GM19467 (cell line): ENCODE measurements around the gene PGAP6.
"Not testable (repeated sequence)": the region's sequence is repeated elsewhere in the genome, so short reads cannot be mapped to it uniquely, and the experiment has no call there.

Experiments used
- ATAC-seq: cut with Tn5 transposase; IDR thresholded peaks from one replicate; pipeline ENCODE4 v1.9.1; 2021; ENCODE audit warnings: mild to moderate bottlenecking, moderate library complexity; ENCODE audit not compliant: unreplicated experiment

Gene PGAP6

GRCh38 chr16:333406-334094 lies 48.2 kb downstream of the PGAP6 start:
- ATAC-seq: no peak

GRCh38 chr16:331181-331814 lies 50.5 kb downstream of the PGAP6 start:
- ATAC-seq: not testable (repeated sequence)

GRCh38 chr16:330741-331140 lies 51.0 kb downstream of the PGAP6 start:
- no peak for ATAC-seq

GRCh38 chr16:325375-326145 lies 56.2 kb downstream of the PGAP6 start:
- no peak for ATAC-seq

- no peak for ATAC-seq
Observed at GRCh38 chr16:324451-325334, 57.1 kb downstream of the PGAP6 start.

- ATAC-seq: no peak
Observed at GRCh38 chr16:324201-324450, 57.7 kb downstream of the PGAP6 start.

- ATAC-seq: no peak
Observed at GRCh38 chr16:322476-323143, 59.2 kb downstream of the PGAP6 start.

- ATAC-seq: no peak
Observed at GRCh38 chr16:321532-321931, 60.2 kb downstream of the PGAP6 start.
